GM18861 (cell line): Measurements from ENCODE around the gene CTPS2.
"Not testable (repeated sequence)": the region's sequence is repeated elsewhere in the genome, so short reads cannot be mapped to it uniquely, and the experiment has no call there.

Experiments used
- ATAC-seq: cut with Tn5 transposase; IDR thresholded peaks from one replicate; pipeline ENCODE4 v1.9.1; 2021; ENCODE audit not compliant: unreplicated experiment

CTPS2 gene

GRCh38 chrX:16606142-16606720, 106.2 kb downstream of the CTPS2 start:
- no peak for ATAC-seq

- ATAC-seq, result no peak
Measured at GRCh38 chrX:16604337-16604736, 108.1 kb downstream of the CTPS2 start.

- no peak for ATAC-seq
Measured at GRCh38 chrX:16603822-16604221, 108.6 kb downstream of the CTPS2 start.

- not testable (repeated sequence) for ATAC-seq
Measured at GRCh38 chrX:16603235-16603634, 109.2 kb downstream of the CTPS2 start.

GRCh38 chrX:16601885-16602284, 110.6 kb downstream of the CTPS2 start:
- ATAC-seq, result no peak

GRCh38 chrX:16594490-16594889, 118.0 kb downstream of the CTPS2 start:
- ATAC-seq, result no peak

GRCh38 chrX:16593801-16594200, 118.7 kb downstream of the CTPS2 start:
- ATAC-seq, result no peak

GRCh38 chrX:16592194-16592770, 120.2 kb downstream of the CTPS2 start:
- no peak for ATAC-seq

- no peak for ATAC-seq
Measured at GRCh38 chrX:16589826-16590225, 122.6 kb downstream of the CTPS2 start.

- no peak for ATAC-seq
Measured at GRCh38 chrX:16589211-16589610, 123.3 kb downstream of the CTPS2 start.

- no peak for ATAC-seq
Measured at GRCh38 chrX:16588266-16588665, 124.2 kb downstream of the CTPS2 start.

GRCh38 chrX:16587836-16588235, 124.6 kb downstream of the CTPS2 start:
- no peak for ATAC-seq

- ATAC-seq, result no peak
Measured at GRCh38 chrX:16586377-16587112, 125.9 kb downstream of the CTPS2 start.

- no peak for ATAC-seq
Measured at GRCh38 chrX:16585486-16586376, 126.7 kb downstream of the CTPS2 start.

- not testable (repeated sequence) for ATAC-seq
Measured at GRCh38 chrX:16580004-16580797, 132.3 kb downstream of the CTPS2 start.

GRCh38 chrX:16579517-16579916, 133.0 kb downstream of the CTPS2 start:
- ATAC-seq, result no peak

- ATAC-seq, result no peak
Measured at GRCh38 chrX:16578218-16578617, 134.3 kb downstream of the CTPS2 start.

- no peak for ATAC-seq
Measured at GRCh38 chrX:16577483-16578029, 134.9 kb downstream of the CTPS2 start.

- ATAC-seq, result not testable (repeated sequence)
Measured at GRCh38 chrX:16575388-16575787, 137.1 kb downstream of the CTPS2 start.

GRCh38 chrX:16573781-16574180, 138.7 kb downstream of the CTPS2 start:
- ATAC-seq, result no peak
